ENCODE data around the gene DDX1. TPM values are rescaled to one million over a fixed set of nuclear protein-coding genes. Genes with fewer than 3 reads are reported as not detected.

The DDX1 gene
- total RNA-seq, 1 donor from 2014 or later, result 255 TPM

DNA sequence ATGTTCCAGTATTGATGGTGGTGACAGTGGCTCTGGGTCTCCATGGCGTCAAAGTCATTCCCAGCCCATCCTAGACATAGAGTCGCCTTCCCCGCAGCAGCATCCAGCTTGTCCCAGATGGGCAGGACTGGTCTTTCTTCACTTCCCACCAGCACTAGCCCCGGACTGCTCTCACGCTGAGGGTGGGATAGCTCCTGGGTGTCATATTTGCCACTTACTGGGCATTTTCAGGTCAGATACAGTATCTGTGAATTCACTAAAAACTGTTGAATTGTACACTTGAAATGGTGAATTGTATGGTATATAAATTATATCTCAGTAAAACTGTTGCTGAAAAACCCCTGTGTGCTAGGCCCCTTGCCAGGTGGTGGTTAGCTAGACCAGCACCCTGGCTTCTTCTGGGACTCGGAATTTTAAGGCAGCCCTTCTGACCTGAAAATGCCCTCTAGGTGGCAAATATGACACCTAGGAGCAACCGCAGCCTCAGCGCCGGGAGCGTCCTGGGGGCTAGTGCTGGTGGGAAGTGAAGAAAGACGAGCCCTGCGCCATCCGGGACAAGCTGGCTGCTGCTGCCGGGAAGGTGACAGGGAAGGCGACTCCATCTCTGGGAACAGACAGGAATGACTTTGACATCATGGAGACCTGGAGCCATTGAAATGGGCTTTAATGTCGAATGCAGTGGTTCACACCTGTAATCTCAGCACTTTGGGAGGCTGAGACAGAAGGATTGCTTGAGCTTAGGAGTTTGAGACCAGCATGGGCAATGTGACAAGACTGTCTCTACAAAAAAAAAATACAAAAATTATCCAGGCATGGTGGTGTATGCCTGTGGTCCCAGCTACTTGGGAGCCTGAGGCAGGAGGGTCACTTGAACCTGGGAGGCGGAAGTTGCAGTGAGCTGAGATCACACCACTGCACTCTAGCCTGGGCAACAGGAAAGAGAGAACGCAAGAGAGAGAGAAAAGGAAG lies 56.2 kb downstream of the DDX1 start:
- H3K9me3 Mint-ChIP-seq (ENCODE audit: unreplicated experiment), result peaks cover 2% of the 10 kb centered on the region
- H3K27ac Mint-ChIP-seq (ENCODE audit: unreplicated experiment), result no peak overlapping the region
- H3K36me3 Mint-ChIP-seq (ENCODE audit: unreplicated experiment), result no peaks in the 10 kb centered on the region
- H3K4me3 Mint-ChIP-seq (ENCODE audit: unreplicated experiment), result no peak overlapping the region
- peaks cover 5% of the 10 kb centered on the region for H3K4me1 Mint-ChIP-seq (ENCODE audit: low read depth, unreplicated experiment)
- H3K27me3 Mint-ChIP-seq (ENCODE audit: unreplicated experiment), result peaks cover 3% of the 10 kb centered on the region
- DNase-seq, result no peak
- TF ChIP-seq, protein P1, sequence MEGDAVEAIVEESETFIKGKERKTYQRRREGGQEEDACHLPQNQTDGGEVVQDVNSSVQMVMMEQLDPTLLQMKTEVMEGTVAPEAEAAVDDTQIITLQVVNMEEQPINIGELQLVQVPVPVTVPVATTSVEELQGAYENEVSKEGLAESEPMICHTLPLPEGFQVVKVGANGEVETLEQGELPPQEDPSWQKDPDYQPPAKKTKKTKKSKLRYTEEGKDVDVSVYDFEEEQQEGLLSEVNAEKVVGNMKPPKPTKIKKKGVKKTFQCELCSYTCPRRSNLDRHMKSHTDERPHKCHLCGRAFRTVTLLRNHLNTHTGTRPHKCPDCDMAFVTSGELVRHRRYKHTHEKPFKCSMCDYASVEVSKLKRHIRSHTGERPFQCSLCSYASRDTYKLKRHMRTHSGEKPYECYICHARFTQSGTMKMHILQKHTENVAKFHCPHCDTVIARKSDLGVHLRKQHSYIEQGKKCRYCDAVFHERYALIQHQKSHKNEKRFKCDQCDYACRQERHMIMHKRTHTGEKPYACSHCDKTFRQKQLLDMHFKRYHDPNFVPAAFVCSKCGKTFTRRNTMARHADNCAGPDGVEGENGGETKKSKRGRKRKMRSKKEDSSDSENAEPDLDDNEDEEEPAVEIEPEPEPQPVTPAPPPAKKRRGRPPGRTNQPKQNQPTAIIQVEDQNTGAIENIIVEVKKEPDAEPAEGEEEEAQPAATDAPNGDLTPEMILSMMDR (IDR thresholded peaks at IDR 0.05; ENCODE audit: partially characterized antibody, unreplicated experiment), result no peak

DNA sequence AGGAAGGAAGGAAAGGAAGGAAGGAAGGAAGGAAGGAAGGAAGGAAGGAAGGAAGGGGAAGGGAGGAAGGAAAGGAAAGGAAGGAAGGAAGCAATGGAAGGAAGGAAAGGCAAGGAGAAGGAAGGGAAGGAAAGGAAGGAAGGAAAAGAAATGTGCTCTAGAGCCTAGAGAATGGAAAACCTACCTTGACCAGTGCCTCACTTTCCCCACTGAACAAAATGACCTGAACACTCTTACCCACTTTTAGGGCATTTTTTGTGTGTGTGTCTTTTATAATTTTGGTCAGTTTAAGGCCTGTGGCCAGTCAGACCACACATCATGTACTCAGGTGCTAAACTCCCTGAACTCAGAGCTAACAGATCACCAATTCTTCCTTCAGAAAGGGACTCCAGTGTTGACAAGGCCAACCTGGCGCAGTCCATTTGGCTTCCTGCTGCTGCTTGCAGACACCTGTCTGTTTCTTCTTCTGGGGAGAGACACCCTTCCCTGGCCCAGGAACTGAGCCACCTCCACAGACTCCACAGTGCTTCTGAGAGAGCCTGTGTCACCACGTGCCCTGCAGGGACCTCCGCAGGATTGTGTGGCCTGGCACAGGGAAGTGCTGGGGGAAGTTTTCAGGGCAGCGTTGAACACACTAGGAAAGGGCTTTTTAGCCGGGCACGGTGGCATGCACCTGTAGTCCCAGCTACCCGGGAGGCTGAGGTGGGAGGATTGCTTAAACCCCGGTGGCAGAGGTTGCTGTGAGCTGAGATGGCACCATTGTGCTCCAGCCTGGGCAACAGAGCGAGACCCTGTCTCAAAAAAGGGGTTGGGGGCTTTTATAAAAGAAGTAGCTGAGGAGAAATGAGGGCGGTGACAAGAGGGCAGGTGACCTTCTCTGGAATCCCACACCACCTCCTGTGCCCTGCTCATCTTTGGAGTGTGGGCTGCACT lies 57.2 kb downstream of the DDX1 start:
- no peaks in the 10 kb centered on the region for H3K36me3 Mint-ChIP-seq (ENCODE audit: unreplicated experiment)
- peaks cover 8% of the 10 kb centered on the region for H3K4me1 Mint-ChIP-seq (ENCODE audit: low read depth, unreplicated experiment)
- DNase-seq, result no peak
- TF ChIP-seq, protein P1 (IDR thresholded peaks at IDR 0.05; ENCODE audit: partially characterized antibody, unreplicated experiment), result no peak
- H3K27me3 Mint-ChIP-seq (ENCODE audit: unreplicated experiment), result peaks cover 3% of the 10 kb centered on the region
- H3K27ac Mint-ChIP-seq (ENCODE audit: unreplicated experiment), result no peak overlapping the region
- H3K4me3 Mint-ChIP-seq (ENCODE audit: unreplicated experiment), result no peak overlapping the region
- H3K9me3 Mint-ChIP-seq (ENCODE audit: unreplicated experiment), result peaks cover 2% of the 10 kb centered on the region

DNA sequence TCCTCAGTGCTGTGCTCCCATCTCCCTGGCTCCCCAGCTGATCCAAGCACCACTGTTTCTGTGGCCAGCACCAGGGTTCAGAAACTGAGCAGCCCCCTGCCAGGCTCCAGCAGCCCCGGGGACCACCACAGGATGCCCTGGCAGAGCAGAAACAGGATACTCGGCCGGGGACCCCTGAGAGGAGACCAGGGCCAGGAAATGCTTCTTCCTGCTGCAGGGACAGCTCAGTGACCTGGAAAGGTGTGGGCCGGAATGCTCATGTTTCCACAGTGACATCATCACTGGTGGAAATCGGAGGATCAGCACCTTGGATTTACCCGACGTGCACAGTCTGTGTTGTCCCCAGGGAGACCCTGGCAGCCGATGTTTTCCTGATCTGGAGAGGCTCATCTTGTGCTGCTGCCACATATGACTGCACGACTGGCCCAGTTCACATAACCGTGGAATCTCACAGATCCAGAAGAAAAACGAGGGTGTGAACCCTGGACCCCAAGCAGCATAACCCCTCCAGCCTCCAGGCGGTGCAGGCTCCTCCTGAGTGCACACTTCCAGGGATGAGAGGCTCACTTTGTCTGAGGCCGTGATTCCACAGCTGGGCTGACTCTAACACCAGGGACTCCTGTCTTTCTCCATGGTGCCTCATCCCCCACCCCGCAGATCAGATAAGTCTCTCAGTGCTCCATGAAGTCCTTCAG lies 58.0 kb downstream of the DDX1 start:
- Mint-ChIP-seq H3K27me3 (ENCODE audit: unreplicated experiment) (peaks cover 7% of the 10 kb centered on the region), H3K9me3 (ENCODE audit: unreplicated experiment) (peaks cover 2% of the 10 kb centered on the region), H3K36me3 (ENCODE audit: unreplicated experiment) (no peaks in the 10 kb centered on the region), H3K4me1 (ENCODE audit: low read depth, unreplicated experiment) (peaks cover 8% of the 10 kb centered on the region), H3K4me3 (ENCODE audit: unreplicated experiment) (no peak overlapping the region), H3K27ac (ENCODE audit: unreplicated experiment) (no peak overlapping the region)
- DNase-seq, result no peak
- TF ChIP-seq, protein P1 (IDR thresholded peaks at IDR 0.05; ENCODE audit: partially characterized antibody, unreplicated experiment), result no peak

DNA sequence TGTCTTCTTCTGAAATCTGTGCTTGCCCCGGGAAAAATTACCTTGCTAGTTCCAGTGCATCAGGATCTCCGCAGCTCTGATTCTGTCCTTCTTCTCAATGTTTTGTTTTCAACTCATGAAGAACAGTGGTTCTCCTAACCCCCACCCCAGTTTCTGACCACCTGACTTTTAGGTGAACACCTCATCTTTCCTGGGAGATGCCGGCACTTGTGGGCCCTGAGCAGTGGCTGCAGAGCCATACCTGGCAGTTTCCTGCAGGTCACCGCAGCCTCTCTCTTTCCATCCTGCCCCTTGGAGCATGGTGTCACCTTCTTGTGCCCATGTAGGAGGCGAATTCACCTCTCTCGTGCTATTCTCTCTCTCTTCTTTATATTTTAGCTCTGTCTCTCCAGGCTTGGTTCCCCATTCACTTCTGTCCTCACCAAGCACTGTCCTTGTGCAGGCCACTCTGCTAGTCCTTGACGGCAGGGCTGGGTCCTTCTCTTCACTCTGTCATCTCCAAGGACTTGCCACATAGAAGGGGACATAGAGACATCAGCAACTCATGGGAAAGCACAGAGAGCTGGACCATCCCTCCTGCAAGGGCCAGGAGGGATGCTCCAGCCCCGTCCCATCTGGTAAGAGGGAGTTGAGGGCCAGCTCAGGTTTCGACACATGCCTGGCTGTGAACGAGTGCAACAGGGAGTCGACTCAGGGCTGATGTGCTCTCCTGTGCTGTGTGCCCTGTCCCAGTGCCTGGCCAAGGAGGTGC lies 59.1 kb downstream of the DDX1 start:
- Mint-ChIP-seq H3K27me3 (ENCODE audit: unreplicated experiment) (peaks cover 10% of the 10 kb centered on the region), H3K27ac (ENCODE audit: unreplicated experiment) (no peak overlapping the region), H3K4me1 (ENCODE audit: low read depth, unreplicated experiment) (peaks cover 8% of the 10 kb centered on the region), H3K4me3 (ENCODE audit: unreplicated experiment) (no peak overlapping the region), H3K9me3 (ENCODE audit: unreplicated experiment) (peaks cover 2% of the 10 kb centered on the region), H3K36me3 (ENCODE audit: unreplicated experiment) (no peaks in the 10 kb centered on the region)
- DNase-seq, result no peak
- TF ChIP-seq, protein P1 (IDR thresholded peaks at IDR 0.05; ENCODE audit: partially characterized antibody, unreplicated experiment), result no peak

Measured in glutamatergic neuron (in vitro differentiated cells).